Activated T-cell treated with anti-CD3 and anti-CD28 coated beads for 48 hours (primary cell): Measurements from ENCODE around the gene GNAS.

Experiments
- DNase-seq: peaks from one replicate; pipeline ENCODE4 v3.0.0-alpha.2; 2020; ENCODE audit warnings: low read depth

The GNAS gene

DNA sequence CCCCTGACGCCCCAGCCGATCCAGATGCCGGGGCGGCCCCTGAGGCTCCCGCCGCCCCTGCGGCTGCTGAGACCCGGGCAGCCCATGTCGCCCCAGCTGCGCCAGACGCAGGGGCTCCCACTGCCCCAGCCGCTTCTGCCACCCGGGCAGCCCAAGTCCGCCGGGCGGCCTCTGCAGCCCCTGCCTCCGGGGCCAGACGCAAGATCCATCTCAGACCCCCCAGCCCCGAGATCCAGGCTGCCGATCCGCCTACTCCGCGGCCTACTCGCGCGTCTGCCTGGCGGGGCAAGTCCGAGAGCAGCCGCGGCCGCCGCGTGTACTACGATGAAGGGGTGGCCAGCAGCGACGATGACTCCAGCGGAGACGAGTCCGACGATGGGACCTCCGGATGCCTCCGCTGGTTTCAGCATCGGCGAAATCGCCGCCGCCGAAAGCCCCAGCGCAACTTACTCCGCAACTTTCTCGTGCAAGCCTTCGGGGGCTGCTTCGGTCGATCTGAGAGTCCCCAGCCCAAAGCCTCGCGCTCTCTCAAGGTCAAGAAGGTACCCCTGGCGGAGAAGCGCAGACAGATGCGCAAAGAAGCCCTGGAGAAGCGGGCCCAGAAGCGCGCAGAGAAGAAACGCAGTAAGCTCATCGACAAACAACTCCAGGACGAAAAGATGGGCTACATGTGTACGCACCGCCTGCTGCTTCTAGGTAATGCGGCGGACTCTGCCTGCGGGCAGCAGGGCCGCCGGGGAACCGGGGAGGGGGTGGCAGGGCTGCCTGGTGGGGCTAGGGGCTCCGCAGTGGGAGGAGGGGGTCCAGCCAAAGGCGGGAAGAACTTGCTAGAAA lies 2.3 kb downstream of the GNAS start:
- DNase-seq: no peak

DNA sequence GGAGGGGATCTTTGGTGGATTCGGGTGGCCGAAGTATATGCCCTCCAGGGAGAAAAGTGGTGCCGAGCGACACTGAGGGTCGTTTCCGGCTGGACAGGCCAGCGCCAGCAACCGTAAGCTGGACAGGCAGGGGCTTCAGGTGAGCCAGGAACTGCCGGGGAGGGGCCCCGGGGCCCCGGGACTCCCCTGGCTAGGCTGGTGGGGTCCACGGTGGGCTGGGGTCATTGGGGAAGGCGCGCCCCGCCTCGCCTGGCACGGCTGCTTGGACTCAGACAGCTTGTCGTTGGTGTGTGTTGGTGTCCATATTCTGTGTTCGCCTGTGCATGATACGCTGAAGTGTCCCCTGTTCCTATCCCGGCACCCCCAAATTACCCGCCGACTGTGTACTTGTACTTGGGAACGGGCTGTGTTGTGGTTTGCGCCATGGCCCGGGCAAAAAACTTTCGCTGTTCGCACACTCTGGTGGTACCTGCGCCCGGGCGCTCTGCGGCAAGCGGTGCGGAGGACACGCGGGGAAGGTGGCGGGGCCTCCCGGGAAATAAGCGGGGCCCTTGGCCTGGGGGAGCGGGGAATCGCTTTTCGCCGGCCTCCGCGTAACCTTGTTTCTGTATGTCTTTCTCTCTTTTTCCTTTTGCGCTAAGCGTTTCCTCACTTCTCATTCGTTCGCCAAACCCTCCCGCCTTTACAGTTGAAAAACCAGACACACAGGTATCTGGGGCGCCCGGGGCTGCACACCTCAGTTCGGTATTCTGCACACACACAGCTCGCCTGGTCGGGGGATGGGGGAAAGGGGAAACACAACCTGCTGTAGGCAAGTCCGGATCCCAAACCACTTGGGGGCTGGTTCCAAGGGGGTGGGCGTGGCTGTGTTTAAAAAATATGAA lies 3.2 kb downstream of the GNAS start:
- DNase-seq: no peak

DNA sequence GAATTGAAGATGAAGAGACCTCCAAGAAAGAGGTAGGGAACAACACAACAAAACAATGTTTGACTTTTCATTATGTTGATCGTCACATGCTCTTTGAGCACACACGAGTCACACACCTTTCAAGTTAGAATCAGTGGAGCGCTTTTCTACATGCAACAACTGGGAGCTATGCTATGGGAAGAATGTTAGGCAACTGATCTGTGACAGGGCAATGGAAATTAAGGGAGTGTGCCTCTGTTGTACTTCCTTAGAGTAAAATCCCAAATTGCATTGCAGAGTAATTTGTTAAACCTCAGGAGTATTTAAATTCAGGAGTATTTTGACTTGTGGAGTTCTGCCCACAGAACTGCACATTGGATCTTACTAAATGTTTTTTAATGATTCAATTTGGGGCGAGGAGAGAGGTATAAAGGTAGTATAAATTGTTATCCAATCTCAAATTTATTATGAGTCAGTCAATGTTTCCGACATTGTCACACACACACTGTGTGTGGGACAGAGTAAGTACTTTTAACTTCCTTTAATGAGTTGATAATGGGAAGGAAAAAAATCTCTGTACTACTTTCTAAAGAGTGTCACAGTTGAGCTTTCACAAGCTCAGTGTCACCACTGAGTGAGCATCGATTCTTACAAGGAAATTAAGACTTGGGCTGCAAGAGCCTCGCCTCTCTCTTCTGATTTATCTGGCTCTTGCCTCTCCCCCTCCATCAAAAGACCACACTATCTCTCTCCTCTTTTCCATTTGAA lies 10.7 kb downstream of the GNAS start:
- no peak for DNase-seq

DNA sequence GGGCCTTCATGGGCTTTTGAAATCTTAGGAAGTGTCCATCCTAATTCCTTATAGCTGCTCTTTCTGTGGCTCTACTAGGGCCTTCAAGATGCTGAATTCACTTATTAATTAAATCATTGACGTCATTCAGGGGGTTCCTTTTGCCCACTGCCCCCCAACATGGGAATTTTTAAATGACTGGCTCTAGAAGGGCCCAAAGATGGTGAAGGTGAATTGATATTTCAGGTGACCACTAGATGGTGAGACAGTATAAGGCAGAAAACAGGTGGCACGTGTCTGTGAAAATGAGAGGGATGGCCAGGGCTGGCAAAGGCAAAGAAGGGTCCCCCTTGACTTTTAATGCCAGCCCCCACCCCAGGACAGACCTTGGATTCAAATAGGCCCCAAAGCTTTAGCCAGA lies 11.8 kb downstream of the GNAS start:
- no peak for DNase-seq

DNA sequence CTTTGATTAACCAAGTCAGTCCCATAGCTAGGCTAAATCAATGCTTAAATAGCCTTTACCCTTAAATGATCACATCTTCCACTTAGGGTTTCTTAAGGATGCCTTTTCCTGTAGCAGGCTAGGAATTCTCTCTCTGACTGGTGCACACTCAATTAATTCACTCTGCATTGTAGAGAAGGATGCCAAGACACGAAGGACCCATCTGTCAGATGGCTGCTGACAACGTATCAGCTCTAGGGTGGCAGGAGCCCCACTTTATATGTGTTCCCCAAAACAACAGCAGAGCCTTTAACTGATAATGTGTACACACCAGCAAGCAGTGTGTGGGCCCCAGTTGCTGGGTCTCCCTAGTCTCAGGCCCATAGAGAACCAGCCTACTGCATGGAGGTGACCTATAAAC lies 13.3 kb downstream of the GNAS start:
- DNase-seq: no peak

DNA sequence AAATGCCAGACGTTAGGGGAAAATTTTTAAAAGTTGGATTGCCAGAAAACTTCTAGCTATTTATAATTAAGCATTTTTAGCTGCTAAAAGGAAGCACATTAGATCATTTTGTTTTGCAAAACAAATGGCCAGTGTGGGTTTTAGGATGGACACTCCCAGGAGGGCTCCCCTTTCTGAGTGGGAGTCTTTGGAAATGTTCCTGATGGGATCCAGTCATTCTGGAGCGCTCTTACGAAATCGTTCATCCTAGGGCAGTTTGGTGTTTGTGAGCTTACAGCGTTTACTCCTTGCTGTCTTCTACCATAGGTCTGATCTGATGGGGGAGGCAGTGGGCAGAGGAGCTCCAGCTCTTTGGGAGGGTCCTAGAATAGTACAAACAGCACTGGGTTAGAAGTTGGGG lies 14.7 kb downstream of the GNAS start:
- no peak for DNase-seq

DNA sequence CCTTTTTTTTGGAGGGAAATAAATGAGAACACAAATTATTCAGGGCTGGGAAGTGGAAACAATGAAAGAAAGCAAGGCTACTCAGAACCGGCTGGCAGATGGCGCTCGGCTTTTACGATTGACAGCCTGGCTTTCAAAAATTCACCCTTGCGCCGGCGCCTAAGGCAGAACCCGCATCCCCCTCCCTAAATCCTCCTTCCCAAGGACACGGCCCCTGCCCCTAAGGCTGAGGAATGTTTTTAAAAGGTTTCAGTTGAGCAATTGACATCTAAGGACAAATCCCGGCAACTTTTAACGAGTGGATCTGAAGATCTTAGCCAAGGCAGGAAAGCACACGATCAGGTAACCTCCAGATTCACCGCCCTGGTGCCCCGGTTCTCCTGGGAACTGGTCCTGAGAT lies 16.3 kb downstream of the GNAS start:
- no peak for DNase-seq

DNA sequence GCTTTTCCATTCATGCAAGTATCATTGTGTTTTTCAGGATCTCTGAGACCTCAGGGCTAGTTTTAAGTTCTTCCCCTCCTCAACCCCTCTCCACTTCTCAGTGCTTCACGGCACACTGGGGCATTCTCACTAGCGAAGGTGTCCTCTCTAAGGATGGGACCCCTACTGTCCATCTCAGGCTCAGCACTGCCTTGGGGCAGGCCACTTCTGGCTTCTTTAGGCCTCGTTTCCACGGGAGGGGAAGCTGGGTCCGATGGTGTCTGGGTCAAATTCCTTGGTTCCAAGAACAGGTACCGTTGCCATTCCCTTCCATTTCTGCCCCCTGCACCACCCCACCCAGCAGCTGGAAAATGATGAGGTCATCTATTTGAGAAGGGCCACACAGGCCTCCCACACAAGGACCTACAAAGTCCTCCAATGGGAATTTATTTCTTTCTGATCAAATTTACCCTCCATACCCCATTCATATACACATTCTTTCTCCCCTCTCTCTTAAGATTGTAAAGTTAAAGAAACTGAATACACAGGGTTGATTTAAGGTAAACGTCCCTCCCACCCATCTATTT lies 17.2 kb downstream of the GNAS start:
- no peak for DNase-seq

DNA sequence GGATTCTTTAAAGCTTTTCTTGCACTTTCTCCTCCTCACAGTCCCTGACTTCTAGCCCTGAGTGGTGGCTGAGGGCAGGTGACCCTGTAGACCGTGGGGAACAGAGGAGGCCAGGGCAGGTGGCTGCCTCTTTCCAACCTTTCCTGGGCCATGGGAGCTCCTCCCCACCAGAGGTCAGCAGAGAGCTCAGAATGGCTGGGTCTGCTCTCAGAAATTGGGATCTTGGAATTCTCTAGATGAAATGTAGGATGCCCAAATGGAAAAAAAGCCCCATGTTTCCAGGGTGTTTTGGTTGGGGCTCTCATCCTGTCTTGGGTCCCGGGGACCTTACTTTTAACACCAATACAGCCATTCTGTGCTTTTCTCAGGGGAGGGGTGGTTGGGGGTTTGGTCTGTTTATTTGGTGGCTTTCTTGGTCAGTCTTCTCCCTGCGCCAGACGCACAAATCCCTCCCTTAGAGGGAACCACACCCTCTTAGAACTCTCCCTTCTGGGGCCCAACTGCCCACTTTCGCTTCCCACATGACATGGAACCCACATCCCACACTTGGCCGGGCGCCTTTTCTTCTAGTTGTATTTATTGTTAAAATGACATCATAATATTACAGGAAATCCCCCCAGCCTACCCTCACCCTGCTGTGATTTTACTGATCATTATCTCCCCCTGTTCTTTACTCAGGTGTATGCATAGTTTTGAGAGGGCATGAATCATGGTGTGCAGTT lies 17.9 kb downstream of the GNAS start:
- no peak for DNase-seq

DNA sequence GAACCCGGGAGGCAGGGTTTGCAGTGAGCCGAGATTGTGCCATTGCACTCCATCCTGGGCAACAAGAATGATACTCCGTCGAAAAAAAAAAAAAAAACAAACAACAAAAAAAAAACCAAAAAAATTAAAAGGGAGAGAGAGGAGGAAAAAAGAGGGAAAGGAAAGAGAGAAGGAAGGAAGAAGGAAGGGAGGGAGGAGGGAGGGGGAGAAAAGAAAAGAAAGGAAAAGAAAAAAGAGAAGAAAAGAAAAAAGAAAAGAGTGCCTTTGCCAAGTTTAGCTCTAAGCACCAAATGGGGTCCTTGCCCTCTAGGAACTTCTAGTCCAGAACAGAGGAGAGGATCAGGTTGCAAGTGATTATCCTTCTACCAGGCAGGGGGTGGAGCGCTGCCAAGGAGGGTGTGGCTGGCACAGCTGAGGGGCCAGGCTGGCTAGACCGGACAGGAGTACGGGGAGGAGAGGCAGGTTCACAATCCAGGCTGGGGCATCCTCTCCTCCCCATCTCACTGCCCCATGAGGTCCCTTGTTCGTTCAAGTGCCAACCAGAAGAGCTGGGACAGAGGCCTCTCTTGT lies 19.1 kb downstream of the GNAS start:
- DNase-seq: no peak

DNA sequence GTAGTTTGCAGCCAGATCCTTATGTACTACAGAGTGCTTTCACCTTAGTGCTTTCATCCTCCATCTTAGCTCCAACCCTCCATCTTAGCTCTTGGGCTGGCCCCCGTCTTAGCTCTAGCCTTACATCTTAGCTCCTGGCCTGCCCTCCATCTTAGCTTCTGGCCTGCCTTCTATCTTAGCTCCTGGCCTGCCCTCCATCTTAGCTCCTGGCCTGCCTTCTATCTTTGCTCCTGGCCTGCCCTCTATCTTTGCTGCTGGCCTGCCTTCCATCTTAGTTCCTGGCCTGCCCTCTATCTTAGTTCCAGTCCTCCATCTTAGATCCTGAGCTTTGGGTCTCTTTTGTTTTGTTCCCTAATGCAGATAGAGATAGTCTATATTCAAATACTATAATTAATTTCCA lies 22.0 kb downstream of the GNAS start:
- DNase-seq: no peak

DNA sequence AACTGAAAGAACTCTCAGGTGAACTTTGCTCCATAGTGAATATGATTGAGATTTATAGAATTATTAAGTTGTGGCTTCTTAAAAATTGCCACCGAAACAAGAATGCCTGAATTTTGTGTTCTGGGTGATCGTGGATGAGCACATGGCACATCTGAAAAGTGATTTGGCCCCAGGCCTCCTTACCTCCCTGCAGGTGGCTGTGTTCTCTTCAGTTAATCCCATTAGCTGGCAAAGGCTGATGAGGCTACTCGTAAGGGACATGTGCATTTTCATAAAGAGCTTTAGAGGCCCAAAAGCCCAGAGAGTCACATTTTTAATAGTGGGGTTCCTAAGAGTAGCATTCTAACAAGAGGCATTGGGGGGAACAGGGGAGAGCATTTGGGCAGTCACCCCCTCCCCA lies 22.6 kb downstream of the GNAS start:
- DNase-seq: no peak

DNA sequence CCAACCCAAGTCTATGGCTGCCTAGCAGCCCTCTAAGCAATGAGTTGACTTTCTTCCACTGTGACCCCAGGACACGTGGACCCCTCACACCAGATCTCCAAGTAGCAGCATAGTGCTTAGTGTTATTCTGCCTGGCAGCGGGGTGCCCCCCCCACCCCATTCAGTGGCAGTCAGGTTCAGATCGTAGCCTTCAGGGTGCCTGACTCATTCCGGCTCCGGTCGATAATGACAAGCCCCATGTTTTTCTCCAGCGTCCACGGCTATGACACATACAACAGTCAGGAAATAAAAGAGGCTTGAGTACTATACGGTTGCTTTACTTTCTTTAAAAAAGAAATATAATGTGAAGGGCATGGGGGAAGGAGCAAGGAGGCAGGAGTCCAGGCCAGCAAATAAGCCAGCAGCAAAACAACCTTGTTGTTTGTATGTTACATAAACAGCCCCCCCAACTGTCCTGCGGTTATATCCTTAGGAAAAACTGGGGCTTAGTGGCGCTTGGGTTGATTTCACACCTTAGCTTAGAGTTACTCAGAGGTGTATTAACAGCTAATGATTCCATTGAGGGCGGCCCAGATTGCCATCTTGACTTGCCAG lies 23.1 kb downstream of the GNAS start:
- DNase-seq: no peak

DNA sequence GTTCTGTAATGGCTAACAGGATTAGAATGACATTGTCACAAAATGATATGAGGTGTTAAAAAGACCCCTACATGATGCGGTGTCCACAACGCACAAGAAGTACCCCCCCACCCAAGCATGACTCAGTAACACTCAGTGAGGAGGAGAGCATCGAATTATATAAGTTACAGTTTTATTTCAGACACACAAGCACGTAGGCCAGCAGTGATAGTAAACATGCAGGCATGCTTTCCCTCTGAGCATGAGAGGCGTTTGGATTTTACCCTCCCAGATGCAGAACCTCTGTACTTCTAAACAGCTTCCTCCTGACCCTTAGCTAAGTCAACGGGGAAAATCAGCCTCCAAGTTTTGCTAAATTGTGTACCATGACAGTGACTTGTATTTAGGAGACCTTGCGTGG lies 23.9 kb downstream of the GNAS start:
- no peak for DNase-seq

DNA sequence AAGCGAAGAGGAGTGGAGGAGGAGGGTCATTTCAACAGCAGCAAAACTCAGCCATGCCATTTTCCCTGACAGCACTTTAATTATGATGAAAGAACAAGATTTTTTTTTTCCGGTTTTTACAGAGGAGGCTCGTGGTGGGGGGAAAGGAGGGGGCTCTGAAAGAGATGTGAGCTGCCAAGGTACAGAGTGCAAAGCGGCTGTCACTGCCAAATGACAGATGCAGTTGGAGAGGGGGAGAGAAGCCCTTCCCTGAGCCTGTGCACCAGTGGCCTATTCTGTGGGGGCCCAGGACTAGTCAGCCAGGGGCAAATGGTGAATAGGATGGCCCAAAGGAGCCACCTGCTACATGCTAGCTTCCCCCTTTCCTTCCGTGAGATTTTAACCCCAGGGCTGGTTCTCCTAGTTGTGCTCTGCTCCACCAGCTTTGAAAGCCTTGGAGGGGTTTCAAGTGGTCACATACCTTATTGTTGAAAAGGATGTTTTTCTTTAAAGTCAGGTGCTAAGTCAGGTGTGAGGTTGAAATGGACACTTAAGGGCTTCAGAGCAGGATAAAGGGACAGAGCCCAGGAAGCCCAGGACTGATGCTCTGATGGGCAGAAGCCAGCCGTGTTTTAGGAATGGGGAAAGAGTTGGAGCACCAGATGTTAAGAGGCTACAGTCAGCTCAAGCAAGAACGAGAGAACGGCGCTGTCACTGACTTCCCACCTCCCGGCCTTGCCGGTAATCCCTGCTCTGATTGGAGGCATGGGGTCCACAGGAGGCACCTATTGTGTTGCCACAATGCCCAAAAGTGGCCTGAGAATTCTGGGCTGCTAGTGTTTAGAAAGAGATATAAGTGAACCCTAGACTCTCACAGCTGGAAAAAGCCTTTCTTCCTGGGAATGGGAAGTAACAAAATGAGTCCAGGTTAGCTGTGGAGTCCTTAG lies 24.8 kb downstream of the GNAS start:
- DNase-seq: no peak

DNA sequence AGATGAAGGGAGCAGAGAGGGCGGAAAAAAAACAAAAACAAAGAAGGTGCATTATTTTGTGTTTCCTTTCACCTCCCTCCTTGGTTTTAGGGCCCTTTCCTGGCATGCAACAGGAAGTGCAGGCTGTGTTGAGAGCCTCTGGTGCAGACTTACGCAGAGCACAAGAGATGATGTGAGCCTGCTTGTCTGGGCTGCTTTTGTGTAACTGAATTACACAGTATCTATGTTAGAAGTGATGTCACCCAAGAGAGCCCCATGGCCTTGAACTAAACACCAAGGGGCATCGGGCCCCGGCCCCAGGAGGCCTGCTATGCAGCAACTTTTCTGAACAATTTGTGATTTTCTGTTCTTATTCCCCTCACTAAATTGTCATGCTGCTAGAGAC lies 25.5 kb downstream of the GNAS start:
- DNase-seq: no peak

DNA sequence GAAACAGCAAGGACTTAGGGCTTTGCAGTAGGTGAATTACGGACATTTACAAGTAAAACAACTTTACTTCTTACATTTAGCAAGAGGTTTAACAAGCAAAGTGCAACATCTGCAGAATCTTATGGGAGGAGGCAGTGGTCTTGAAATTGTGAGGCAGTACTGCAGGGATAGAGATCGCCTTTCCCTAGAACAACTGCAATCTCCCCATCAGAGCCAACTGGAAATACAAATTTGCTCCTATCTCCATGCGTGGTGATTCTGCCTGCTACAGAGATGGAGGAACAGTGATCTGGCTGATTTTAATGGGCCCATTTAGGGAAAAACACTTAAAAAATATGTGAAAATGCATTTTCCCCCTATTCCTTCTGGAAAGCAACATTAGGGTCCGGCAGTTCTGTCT lies 25.9 kb downstream of the GNAS start:
- no peak for DNase-seq

DNA sequence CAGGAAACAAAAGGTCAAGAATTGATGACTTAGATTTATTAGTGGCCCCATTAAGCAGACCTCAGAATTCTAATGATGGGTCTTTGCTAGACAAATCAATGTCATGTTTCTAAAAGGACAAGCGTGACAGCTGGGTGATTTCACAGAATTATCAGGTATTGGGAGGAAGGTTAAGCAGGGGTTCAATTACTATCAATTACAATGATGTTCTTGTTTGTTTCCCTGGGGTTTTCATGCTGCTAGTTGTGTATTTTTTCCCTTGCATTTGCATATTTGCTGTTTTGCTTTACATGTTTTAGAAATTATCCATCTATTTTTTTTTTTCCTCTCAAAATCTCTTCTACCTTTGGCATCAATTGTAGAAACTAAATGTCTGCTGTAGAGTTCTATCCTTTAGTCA lies 27.9 kb downstream of the GNAS start:
- DNase-seq: no peak

DNA sequence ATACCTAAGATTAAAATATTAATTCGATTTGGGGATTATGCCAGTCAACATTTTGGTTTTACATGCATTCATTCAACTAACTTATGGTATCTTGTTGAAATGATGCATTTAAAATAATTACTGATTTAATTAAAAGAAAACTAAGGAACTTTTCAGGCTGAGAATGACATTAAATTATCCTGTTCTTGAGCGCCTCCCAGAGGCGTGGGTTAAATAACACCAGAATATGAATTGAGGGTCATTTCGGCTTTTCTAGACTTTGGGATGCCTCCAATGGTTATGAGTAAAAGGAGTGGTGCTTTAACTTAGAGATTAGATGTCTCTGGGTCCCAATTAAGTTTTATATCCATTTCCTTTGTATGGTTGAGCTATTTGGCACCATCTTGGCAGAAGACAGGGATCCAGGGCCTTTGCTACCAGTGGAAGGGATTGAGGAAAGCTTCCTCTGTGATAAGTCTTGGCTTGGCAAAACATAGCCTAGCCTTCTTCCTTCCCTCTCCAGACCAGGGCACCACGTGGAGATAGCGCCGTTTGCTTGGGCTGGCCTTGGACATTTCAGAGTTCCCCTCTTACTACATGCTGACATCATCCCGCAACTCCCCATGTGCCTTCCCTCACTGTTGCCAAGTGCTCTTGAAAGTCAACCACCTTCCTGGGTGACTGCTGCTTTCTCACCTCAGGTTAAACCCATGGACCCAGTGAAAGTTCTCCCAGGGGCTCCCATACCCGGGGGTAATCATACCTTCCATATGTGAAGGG lies 28.7 kb downstream of the GNAS start:
- DNase-seq: no peak
